Ecto neural progenitor cell (in vitro differentiated cells): Measurements from ENCODE around the gene GALNT16.
A peak's percentile ranks its signal among the peaks of the same experiment; 100 is the strongest.
"Not testable (repeated sequence)": the region's sequence is repeated elsewhere in the genome, so short reads cannot be mapped to it uniquely, and the experiment has no call there.

Experiments used
- DNase-seq: peaks from one replicate; pipeline ENCODE4 v3.0.0-alpha.2; 2018; ENCODE audit warnings: low spot score

Gene GALNT16

GRCh38 chr14:69259527-69260189 lies at the start of gene GALNT16:
Gene GALNT16, plus strand, starts transcription at chr14:69260158. Its CDS starts 133 bp downstream, at chr14:69260291.
- DNase-seq: peak; percentile 86

GRCh38 chr14:69214393-69214792 lies 45.6 kb upstream of the GALNT16 start:
- no peak for DNase-seq

- not testable (repeated sequence) for DNase-seq
These were observed 42.3 kb upstream of the GALNT16 start for GRCh38 chr14:69217663-69218062.

- no peak for DNase-seq
These were observed 35.0 kb upstream of the GALNT16 start for GRCh38 chr14:69224946-69225345.

GRCh38 chr14:69226178-69226577 lies 33.8 kb upstream of the GALNT16 start:
- no peak for DNase-seq

GRCh38 chr14:69226736-69227135 lies 33.2 kb upstream of the GALNT16 start:
- no peak for DNase-seq

GRCh38 chr14:69231486-69231885 lies 28.5 kb upstream of the GALNT16 start:
- DNase-seq: no peak

- DNase-seq: no peak
These were observed 27.6 kb upstream of the GALNT16 start for GRCh38 chr14:69232388-69232787.

GRCh38 chr14:69234106-69234505 lies 25.9 kb upstream of the GALNT16 start:
- no peak for DNase-seq

- no peak for DNase-seq
These were observed 24.2 kb upstream of the GALNT16 start for GRCh38 chr14:69235708-69236107.

GRCh38 chr14:69237142-69237541 lies 22.8 kb upstream of the GALNT16 start:
- DNase-seq: no peak

GRCh38 chr14:69237584-69237983 lies 22.4 kb upstream of the GALNT16 start:
- no peak for DNase-seq

- DNase-seq: no peak
These were observed 21.1 kb upstream of the GALNT16 start for GRCh38 chr14:69238883-69239282.

GRCh38 chr14:69240527-69241173 lies 19.3 kb upstream of the GALNT16 start:
- no peak for DNase-seq

GRCh38 chr14:69241577-69241976 lies 18.4 kb upstream of the GALNT16 start:
- no peak for DNase-seq

GRCh38 chr14:69242311-69243224 lies 17.4 kb upstream of the GALNT16 start:
- DNase-seq: peak; percentile 60

- no peak for DNase-seq
These were observed 15.0 kb upstream of the GALNT16 start for GRCh38 chr14:69244946-69245345.

GRCh38 chr14:69246331-69246730 lies 13.6 kb upstream of the GALNT16 start:
- no peak for DNase-seq

- no peak for DNase-seq
These were observed 12.1 kb upstream of the GALNT16 start for GRCh38 chr14:69247676-69248440.

GRCh38 chr14:69249603-69250002 lies 10.4 kb upstream of the GALNT16 start:
- DNase-seq: no peak

- DNase-seq: no peak
These were observed 7.1 kb upstream of the GALNT16 start for GRCh38 chr14:69252851-69253250.

GRCh38 chr14:69259168-69259526 lies 811 bp upstream of the GALNT16 start:
- DNase-seq: no peak
